Keratinocyte (primary cell): ENCODE results near the gene KIF26A. TPM values are rescaled to one million over a fixed set of nuclear protein-coding genes. Genes with fewer than 3 reads are reported as not detected.

Source experiments
- DNase-seq: peaks from one replicate; pipeline ENCODE4 v3.0.0-alpha.2; 2011; ENCODE audit warnings: low read depth, missing footprints, low spot score
- FAIRE-seq: peaks from 2 replicates; lab custom pipeline; 2011; peaks lifted over from hg19 to GRCh38; lab: Jason Lieb, UNC
- H2AFZ ChIP-seq: 2 replicates; pipeline ENCODE4 v1.6.0; 2012; ENCODE audit warnings: low read length, control low read depth, inconsistent platforms; ENCODE audit not compliant: control insufficient read depth
- H3K27ac ChIP-seq: 2 replicates; pipeline ENCODE4 v1.5.1; 2011; ENCODE audit warnings: low read length; ENCODE audit not compliant: control insufficient read depth, insufficient read depth
- H3K27me3 ChIP-seq: 3 replicates; pipeline ENCODE4 v1.6.0; 2011; ENCODE audit warnings: low read length; ENCODE audit not compliant: control insufficient read depth, insufficient read depth; ENCODE audit errors: extremely low read depth
- H3K36me3 ChIP-seq, 2 experiments: 2 replicates in 1 of 2; 3 replicates in 1 of 2; pipeline ENCODE4 v1.5.1; 2011; ENCODE audit warnings: low read length in 2 of 2, mild to moderate bottlenecking in 1 of 2; ENCODE audit not compliant: control insufficient read depth in 2 of 2, insufficient read depth in 2 of 2; ENCODE audit errors: extremely low read depth in 1 of 2
- H3K4me1 ChIP-seq: 3 replicates; pipeline ENCODE4 v1.5.1; 2011; ENCODE audit warnings: low read length; ENCODE audit not compliant: control insufficient read depth, insufficient read depth; ENCODE audit errors: extremely low read depth
- H3K4me2 ChIP-seq: 3 replicates; pipeline ENCODE4 v1.6.0; 2011; ENCODE audit warnings: low read depth, low read length; ENCODE audit not compliant: control insufficient read depth, insufficient read depth; ENCODE audit errors: extremely low read depth
- H3K4me3 ChIP-seq, 3 experiments: fragments of 200-600 bp in 1 of 3; sonication (generic) in 1 of 3; 2 replicates in 2 of 3; 3 replicates in 1 of 3; pipeline ENCODE4 v1.5.1; 2011 to 2016; ENCODE audit warnings: low read length in 3 of 3, mild to moderate bottlenecking in 3 of 3, control low read depth in 2 of 3, inconsistent platforms in 1 of 3, low read depth in 1 of 3, mixed read lengths in 1 of 3, mixed run types in 1 of 3, moderate library complexity in 1 of 3; ENCODE audit not compliant: control insufficient read depth in 2 of 3, insufficient read depth in 2 of 3; ENCODE audit errors: extremely low read depth in 1 of 3
- H3K79me2 ChIP-seq: 2 replicates; pipeline ENCODE4 v1.6.0; 2012; ENCODE audit warnings: low read length; ENCODE audit not compliant: control insufficient read depth, insufficient read depth
- H3K9ac ChIP-seq: 3 replicates; pipeline ENCODE4 v1.6.0; 2011; ENCODE audit warnings: low read length; ENCODE audit not compliant: control insufficient read depth, insufficient read depth; ENCODE audit errors: extremely low read depth
- H3K9me1 ChIP-seq: 3 replicates; pipeline ENCODE4 v1.6.0; 2011; ENCODE audit warnings: low read length; ENCODE audit not compliant: control insufficient read depth, insufficient read depth; ENCODE audit errors: extremely low read depth
- H3K9me3 ChIP-seq: 2 replicates; pipeline ENCODE4 v1.5.1; 2012; ENCODE audit warnings: low read depth, low read length; ENCODE audit not compliant: control insufficient read depth
- H4K20me1 ChIP-seq: 3 replicates; pipeline ENCODE4 v1.6.0; 2011; ENCODE audit warnings: low read length; ENCODE audit not compliant: control insufficient read depth, insufficient read depth; ENCODE audit errors: extremely low read depth
- CTCF ChIP-seq, 3 experiments: IDR thresholded peaks in 1 of 3; conservative IDR thresholded peaks in 1 of 3; optimal IDR thresholded peaks in 1 of 3; 2 replicates in 2 of 3; 3 replicates in 1 of 3; pipeline versions ENCODE3 to v1.5.1; 2011; ENCODE audit warnings: low read length in 3 of 3, mild to moderate bottlenecking in 3 of 3, moderate library complexity in 2 of 3, control low read depth in 1 of 3, inconsistent platforms in 1 of 3; ENCODE audit not compliant: insufficient read depth in 2 of 3; ENCODE audit errors: extremely low read depth in 1 of 3
- EZH2 ChIP-seq: IDR thresholded peaks from one replicate; pipeline ENCODE4 v1.6.1; 2012; ENCODE audit warnings: inconsistent platforms, mild to moderate bottlenecking, low read length, moderate library complexity
- dilution Hi-C: fragments of 300-500 bp; cut with MboI; formaldehyde crosslinking; loops from one replicate; pipeline ENCODE4 v1.7.0; 2020; ENCODE audit warnings: low sequenced_read_pairs; ENCODE audit not compliant: extremely low pct_ligation_motif_present
- polyA plus RNA-seq, 5 experiments: library from polyadenylated mRNA; depleted of rRNA in 3 of 5; stranded (reverse) in 3 of 5; stranded (forward) in 1 of 5; unstranded in 1 of 5; fragments of >200 nt; gene quantifications; 1 replicate in 1 of 5; 2 replicates in 3 of 5; 3 replicates in 1 of 5; pipeline versions ENCODE4 v1.2.1 to v1.2.3, GENCODE V29; 2011 to 2012; ENCODE audit warnings: missing spikeins in 2 of 5, low read depth in 1 of 5, low replicate concordance in 1 of 5

The KIF26A gene
- polyA plus RNA-seq, 1 donor (not counting 4 experiments of a cell fraction or from before 2014, with no cell fraction given): 0.07 TPM

- Histone ChIP-seq H3K79me2 (no peaks in the 10 kb centered on the region), H3K4me1 (no peaks in the 10 kb centered on the region), H4K20me1 (no peaks in the 10 kb centered on the region), H3K27ac (no peak overlapping the region), H3K9me1 (no peaks in the 10 kb centered on the region), H3K9me3 (no peaks in the 10 kb centered on the region), H3K4me2 (no peak overlapping the region), H3K9ac (no peak overlapping the region), H3K27me3 (no peaks in the 10 kb centered on the region), H2AFZ (no peak overlapping the region), H3K36me3 (no peaks in the 10 kb centered on the region), H3K4me3 (no peak overlapping the region)
- DNase-seq (no peak), FAIRE-seq (no peak)
- TF ChIP-seq CTCF (optimal IDR thresholded peaks at IDR 0.05 in 1 of 3, IDR thresholded peaks at IDR 0.05 in 1 of 3, conservative IDR thresholded peaks at IDR 0.05 in 1 of 3; ENCODE audit: extremely low read depth in 1 of 3, insufficient read depth in 2 of 3, low read length in 3 of 3) (no peak), EZH2 (no peak)
- dilution Hi-C loops: no loop called here
Measured at GRCh38 chr14:104161602-104162367, 23.4 kb downstream of the KIF26A start.

GRCh38 chr14:104162495-104162894 is 24.1 kb downstream of the KIF26A start:
- no peaks in the 10 kb centered on the region for H3K9me3 ChIP-seq
- TF ChIP-seq EZH2 (no peak), CTCF (optimal IDR thresholded peaks at IDR 0.05 in 1 of 3, IDR thresholded peaks at IDR 0.05 in 1 of 3, conservative IDR thresholded peaks at IDR 0.05 in 1 of 3; ENCODE audit: extremely low read depth in 1 of 3, insufficient read depth in 2 of 3, low read length in 3 of 3) (no peak)
- no peak overlapping the region for H3K27ac ChIP-seq
- H3K79me2 ChIP-seq: no peaks in the 10 kb centered on the region
- no peak overlapping the region for H2AFZ ChIP-seq
- H3K27me3 ChIP-seq: no peaks in the 10 kb centered on the region
- H3K4me3 ChIP-seq: no peak overlapping the region
- H3K9ac ChIP-seq: no peak overlapping the region
- dilution Hi-C loops: no loop called here
- no peak overlapping the region for H3K4me2 ChIP-seq
- DNase-seq (no peak), FAIRE-seq (no peak)
- H3K36me3 ChIP-seq: no peaks in the 10 kb centered on the region
- no peaks in the 10 kb centered on the region for H3K9me1 ChIP-seq
- H3K4me1 ChIP-seq: no peaks in the 10 kb centered on the region
- H4K20me1 ChIP-seq: no peaks in the 10 kb centered on the region
